Activated CD8-positive, alpha-beta memory T cell treated with anti-CD3 and anti-CD28 coated beads, Interleukin-2, amount 50 U/mL, for 24 hours (primary cell): ENCODE data around the gene SPTBN4.
"Not testable (repeated sequence)": the region's sequence is repeated elsewhere in the genome, so short reads cannot be mapped to it uniquely, and the experiment has no call there.

Experiments used
- DNase-seq: peaks from one replicate; pipeline ENCODE4 v3.0.0-alpha.2; 2020; ENCODE audit errors: extremely low read depth

SPTBN4 gene

DNA sequence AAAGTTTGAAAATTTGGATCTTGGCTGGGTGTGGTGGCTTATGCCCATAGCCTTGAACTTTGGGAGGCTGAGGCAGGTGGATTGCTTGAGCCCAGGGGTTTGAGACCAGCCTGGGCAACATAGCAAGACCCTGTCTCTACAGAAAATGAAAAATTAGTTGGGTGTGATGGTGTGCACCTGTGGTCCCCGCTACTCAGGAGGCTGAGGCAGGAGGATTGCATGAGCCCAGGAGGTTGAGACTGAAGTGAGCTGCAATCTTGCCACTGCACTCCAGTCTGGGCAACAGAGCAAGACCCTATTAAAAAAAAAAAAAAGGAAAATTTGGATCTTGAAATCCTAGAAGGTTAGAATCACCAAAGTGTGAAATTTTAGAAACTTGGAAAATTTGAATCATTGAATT lies 97.7 kb downstream of the SPTBN4 start:
- DNase-seq, result not testable (repeated sequence)

DNA sequence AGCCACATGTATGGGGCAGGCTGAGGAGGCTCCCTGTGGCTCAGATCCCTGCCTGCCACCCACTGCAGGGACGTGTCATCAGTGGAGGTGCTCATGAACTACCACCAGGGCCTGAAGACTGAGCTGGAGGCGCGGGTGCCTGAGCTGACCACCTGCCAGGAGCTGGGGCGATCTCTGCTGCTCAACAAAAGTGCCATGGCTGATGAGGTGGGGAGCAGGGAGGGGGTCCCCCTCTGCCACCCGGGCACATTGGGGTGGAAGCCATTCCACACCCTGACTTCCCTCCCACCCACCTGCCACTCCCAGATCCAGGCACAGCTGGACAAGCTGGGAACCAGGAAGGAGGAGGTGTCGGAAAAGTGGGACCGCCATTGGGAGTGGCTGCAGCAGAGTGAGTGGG lies 98.6 kb downstream of the SPTBN4 start:
- DNase-seq, result no peak

DNA sequence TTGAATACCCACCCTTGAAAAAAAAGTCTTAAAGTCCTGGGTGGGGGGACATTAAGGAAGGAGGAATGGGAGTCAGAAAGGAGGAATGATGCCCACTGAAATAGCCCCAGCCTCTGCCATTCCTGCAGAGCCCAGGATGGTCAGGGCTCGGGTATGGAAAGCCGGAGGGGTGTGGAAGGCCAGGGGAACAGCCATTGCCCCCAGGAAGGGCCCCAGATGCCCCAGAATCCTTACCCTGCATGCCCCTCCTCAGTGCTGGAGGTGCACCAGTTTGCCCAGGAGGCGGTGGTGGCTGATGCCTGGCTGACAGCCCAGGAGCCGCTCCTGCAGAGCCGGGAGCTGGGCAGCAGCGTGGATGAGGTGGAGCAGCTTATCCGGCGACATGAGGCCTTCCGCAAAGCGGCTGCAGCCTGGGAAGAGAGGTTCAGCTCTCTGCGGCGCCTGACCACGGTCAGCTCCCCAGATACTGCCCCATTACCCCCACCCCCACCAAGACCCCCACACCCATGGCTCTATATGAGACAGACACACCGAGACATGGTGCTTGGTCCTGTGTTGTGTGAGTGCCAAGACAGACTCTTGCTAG lies 99.2 kb downstream of the SPTBN4 start:
- no peak for DNase-seq

DNA sequence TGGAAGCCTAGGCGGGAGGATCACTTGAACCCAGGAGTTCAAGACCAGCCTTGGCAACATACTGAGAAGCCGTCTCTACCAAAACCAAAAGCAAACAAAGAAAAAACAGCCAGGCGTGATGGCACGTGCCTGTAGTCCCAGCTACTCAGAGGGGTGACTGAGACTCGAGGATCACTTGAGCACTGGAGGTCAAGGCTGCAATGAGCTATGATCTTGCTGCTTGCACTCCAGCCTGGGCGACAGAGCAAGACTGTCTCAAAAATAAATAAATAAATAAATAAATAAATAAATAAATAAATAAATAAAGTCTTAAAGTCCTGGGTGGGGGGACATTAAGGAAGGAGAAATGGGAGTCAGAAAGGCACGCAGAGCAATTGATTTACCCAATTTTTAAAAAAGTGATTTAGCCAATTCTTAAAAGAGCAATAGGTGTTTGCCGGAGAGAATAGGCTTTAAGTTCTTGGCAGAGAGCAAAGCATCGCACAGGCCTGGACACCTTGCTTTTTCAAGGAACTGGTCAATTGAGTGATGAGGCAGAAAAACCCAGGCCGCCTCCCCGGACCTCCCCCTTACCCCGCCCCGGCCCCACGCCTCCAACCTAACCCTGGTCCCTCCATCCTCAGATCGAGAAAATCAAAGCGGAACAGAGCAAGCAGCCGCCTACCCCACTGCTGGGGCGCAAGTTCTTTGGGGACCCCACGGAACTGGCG lies 100.4 kb downstream of the SPTBN4 start:
- DNase-seq, result no peak

DNA sequence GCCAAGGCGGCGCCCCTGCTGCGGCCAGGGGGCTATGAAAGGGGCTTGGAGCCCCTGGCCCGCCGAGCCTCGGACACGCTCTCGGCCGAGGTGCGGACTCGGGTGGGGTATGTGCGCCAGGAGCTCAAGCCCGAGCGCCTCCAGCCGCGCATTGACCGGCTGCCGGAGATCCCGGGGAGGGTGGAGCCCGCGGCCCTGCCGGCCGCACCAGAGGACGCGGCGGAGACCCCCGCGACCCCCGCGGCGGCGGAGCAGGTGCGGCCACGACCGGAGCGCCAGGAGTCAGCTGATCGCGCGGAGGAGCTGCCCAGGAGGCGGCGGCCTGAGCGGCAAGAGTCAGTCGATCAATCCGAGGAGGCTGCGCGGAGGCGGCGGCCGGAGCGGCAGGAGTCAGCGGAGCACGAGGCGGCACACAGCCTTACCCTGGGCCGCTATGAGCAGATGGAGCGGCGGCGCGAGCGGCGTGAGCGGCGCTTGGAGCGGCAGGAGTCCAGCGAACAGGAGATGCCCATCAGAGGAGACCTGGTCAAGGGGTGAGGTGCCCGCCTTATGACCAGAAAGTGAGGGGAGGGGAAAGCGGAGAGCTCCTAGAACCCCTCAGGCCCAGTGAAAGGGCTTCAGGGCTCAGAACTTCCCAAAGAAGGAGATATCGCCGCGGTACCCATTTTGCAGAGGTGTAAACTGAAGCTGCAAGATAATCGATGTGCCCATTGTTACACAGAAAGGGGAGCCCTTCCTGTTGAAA lies 101.1 kb downstream of the SPTBN4 start:
- DNase-seq, result no peak

DNA sequence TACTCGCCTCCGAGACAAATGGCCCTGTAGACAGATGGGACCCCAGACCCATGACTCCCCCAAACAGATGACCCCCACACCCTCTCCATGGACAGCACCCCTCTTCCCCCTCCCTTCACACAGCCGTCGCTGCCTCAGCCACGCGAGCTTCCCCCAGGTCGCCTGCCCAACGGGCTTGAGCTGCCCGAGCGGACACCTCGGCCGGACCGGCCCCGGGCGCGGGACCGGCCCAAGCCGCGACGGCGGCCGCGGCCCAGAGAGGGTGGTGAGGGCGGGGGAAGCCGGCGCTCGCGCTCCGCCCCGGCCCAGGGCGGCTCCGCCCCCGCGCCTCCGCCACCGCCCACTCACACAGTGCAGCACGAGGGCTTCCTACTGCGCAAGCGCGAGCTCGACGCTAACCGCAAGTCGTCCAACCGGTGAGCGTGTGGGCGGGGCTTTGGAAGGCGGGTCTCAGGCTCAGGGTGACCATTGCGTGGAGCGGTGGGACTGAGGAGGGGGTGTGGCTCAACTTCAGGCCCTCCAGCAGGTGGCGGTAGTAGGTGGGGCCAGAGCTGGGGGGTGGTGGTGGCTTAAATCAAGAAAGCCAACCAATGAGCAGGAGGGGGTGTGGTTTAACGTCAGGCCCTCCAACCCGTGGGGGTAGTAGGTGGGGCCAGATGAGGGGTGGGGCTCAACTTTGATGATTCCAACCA lies 103.7 kb downstream of the SPTBN4 start:
- DNase-seq, result peak; percentile 85

DNA sequence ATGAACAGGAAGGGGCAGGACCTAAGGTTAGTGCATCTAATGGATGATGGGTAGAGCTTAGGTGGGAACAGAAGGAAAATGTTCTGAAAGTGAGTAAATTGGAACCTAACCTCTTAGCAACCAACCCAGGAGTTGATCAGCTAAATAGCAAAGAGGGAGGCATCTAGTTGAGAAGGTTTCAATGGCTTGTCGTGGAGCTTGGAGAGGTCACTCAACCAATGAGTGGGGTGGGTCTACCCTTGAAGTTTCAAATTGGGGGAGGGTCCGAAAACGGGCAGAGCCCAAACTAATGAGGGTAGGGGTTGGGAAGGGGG lies 104.2 kb downstream of the SPTBN4 start:
- DNase-seq, result no peak

DNA sequence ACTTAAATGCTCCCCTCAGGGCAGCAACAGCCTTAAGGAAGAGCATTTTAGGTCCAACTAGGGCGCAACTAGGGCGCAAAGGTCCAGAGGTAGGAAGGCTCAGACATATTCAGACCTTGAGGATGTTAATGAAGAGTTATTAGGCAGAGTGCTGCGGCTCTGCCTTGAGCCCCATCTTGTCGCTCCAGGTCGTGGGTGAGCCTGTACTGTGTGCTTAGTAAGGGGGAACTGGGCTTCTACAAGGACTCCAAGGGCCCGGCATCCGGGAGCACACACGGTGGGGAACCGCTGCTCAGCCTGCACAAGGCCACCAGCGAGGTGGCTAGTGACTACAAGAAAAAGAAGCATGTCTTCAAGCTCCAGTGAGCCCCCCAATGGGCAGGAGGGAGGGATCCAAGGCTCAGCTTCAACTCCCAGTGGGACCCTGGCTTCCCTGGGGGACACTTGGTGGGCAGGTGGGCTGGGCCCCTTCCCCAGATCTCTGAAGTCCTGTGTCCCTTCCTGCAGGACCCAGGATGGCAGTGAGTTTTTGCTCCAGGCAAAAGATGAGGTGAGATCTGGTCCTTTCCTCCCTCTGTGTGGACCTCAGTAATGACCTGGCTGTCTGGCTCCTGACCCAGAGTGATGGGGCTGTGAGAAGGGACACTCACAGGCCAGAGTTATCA lies 105.2 kb downstream of the SPTBN4 start:
- DNase-seq, result no peak

DNA sequence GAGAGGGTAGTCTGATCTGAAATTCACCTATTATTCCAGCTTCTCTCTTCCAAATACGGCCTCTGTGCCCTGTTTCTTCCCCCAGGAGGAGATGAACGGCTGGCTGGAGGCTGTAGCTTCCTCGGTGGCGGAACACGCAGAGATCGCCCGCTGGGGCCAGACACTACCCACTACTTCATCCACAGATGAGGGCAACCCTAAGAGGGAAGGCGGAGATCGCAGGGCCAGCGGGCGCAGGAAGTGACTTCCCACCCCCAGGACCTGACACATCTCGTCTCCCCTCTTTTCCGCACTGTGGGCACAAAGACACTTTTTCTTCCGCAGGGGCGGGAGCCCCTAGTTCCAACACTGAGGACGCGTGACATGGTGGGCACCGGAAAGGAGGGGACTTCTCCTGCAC lies 108.5 kb downstream of the SPTBN4 start:
- no peak for DNase-seq

DNA sequence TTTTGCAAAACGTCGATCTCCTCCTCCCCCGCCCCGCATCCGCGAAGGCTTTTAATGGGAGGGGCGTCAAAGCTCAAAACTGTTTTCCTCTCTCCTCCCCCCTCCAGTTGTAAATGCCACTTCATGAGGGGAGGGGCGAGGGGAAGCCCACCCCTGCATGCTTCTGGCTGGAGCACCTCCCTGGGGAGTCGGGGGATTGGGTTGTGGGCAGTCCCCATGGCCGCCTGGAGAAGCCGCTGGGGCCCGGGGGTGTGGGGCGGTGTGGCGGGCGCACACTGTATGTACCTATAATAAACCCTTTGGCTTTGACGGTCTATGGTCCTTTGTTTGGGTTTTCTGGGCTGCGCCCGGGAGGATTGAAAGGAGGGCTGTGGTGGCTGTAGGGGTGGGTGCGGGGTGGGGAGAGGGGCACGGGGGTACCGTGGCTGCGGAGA lies 109.4 kb downstream of the SPTBN4 start:
- no peak for DNase-seq

DNA sequence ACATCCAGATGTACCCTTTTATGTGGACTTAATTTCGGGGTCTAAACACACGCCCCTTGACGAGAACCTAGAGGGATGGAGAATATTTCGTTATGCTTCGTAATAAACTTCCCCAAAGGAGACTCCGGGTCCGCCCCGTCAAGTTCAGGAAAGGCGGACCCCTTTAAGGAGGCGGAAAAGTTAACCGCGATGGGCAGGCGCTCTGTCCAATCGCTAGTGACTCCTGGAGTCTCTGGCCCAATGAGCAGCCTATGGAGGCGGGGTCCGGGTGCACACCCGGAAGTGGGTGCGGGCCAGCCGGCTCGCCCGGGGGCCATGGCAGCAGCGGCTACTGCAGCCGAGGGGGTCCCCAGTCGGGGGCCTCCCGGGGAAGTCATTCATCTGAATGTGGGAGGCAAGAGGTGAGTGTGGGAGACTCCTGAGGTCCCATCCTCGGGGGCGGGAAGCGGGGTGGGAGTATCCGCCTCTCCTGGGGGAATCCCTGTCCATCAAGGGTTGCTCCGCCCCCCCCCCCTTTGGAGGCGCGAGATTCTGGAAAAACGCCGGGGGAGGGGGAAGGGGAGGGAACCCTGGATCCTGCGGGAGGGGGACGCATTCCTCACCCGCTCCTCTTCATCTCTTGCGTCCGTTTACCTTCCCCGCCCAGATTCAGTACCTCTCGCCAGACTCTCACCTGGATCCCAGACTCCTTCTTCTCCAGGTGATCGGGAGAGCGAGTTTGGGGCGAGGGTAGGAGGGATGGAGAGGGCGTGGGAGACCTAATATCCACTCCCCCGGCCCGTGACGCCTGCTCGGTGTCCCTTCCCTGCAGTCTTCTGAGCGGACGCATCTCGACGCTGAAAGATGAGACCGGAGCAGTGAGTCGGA lies 110.0 kb downstream of the SPTBN4 start, which contains the start of gene SHKBP1:
SHKBP1 (plus strand) TSS at position 289 of the 867 bp plus-strand sequence; CDS start at position 316, 27 bp downstream.
- DNase-seq, result peak; percentile 83

DNA sequence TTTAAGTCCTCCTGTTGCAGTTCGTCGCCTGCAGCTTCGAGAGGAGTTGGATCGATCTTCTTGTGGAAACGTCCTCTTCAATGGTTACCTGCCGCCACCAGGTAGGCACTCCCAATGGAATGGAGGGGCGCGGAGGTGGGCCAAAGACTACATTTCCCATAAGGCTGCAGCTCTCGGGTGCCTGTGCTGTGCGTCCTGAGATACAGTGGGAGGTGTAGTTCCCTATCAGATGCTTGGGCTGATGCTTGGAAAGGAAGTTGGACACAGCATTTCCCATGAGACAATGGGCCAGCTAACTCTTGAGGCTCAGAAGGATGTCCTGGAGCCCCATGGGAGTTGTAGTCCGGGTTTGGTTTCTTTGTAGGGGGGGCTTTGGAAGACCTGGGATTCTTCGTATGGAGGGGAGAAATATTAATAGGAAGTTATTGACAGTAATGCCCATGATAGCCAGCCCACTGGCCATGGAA lies 111.7 kb downstream of the SPTBN4 start:
- no peak for DNase-seq

DNA sequence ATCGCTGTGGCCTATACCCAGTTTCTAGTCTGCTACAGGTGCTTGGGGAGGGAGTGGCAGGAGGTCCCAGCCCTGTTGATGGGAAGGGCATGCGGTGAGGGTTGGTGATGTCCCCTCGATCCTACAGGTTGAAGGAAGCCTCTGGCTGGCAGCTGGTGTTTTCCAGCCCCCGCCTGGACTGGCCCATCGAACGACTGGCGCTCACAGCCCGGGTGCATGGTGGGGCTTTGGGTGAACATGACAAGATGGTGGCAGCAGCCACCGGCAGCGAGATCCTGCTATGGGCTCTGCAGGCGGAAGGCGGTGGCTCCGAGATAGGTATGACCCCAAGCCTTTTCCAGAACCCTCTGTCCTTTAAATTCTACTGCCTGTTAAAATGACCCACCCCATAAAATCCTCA lies 113.8 kb downstream of the SPTBN4 start:
- no peak for DNase-seq

DNA sequence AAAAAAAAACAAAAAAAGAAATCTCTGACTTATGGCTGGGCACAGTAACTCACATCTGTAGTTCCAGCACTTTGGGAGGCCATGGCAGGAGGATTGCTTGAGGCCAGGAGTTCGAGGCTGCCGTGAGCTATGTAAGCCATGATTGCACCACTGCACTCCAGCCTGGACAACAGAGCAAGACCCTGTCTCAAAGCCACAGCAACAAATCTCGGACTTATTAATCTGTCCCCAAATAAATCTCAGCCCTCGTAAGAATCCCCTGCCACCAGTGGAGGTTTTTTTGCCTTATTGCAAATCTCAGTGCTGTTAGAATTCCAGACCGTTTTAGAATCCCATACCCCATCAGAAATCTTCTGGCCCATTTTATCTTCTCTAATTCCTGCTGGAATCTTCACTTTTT lies 114.7 kb downstream of the SPTBN4 start:
- no peak for DNase-seq

DNA sequence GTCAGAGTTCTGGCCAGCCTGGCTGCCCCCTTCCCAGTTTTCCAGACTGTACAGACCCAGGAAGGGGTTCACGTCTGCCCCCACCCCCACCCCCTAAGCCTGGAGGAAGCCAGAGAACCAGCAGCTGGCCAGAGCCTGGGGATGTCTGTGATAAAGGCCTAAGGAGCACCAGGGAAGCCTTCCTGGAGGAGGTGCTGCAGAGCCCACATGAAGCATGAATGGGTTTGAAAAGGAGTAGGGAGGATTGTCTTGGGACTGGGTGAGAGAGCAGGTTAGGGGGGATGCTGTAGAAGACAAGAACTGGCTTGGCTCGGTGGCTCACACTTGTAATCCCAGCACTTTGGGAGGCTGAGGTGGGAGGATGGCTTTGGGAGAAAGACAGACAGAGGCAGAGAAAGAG lies 115.7 kb downstream of the SPTBN4 start:
- no peak for DNase-seq

DNA sequence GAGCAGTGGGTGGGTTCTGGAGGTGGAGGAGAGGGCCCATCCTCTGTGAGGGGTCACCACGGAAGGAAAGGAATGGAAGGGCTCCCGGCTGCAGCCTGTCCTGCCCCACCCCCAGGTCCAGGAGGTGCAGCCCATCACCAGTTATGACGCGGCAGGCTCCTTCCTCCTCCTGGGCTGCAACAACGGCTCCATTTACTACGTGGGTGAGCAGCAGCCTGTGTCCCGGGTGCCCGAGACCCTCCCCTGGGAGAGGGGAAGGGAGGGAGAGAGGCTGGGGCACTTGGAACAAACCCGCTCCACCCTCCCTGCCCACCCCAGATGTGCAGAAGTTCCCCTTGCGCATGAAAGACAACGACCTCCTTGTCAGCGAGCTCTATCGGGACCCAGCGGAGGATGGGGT lies 116.5 kb downstream of the SPTBN4 start:
- DNase-seq, result no peak

DNA sequence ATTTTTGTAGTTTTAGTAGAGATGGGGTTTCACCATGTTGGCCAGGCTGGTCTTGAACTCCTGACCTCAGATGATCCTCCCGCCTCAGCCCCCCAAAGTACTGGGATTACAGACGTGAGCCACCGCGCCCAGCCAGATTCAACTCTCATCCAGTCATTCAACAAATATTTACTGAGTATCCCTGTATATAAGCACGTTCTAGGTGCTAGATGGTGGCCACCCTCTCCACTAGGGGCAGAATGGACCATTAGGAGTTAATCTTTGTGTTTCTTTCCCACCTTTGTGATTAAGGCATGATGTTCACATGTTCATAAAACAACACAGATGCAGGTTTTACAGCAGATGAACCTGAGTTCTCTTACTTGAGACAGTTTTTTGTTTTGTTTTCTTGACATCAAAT lies 117.2 kb downstream of the SPTBN4 start:
- DNase-seq, result no peak

DNA sequence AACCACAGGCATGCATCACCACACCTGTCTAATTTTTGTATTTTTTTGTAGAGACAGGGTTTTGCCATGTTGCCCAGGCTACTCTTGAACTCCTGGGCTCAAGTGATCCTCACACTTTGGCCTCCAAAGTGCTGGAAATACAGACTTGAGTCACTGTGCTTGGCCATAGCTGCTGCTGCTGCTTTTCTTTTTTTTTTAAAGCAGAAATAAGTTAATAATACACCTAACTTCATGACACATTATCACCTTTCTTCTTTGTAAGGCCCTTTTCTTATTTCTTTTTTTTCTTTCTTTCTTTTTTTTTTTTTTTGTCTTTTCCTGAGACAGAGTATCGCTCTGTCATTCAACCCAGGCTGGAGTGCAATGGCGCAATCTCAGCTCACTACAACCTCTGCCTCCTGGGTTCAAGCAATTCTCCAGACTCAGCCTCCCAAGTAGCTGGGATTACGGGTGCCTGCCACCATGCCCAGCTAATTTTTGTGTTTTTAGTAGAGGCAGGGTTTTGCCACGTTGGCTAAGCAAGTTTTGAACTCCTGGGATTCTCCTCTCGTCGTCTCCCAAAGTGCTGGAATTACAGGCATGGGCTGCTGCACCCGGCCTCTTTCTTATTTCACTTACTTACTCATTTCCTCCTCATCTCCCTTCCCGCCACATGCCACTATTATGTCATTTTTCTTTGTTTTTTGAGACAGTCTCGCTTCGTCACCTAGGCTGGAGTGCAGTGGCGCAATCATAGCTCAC lies 118.6 kb downstream of the SPTBN4 start:
- no peak for DNase-seq

DNA sequence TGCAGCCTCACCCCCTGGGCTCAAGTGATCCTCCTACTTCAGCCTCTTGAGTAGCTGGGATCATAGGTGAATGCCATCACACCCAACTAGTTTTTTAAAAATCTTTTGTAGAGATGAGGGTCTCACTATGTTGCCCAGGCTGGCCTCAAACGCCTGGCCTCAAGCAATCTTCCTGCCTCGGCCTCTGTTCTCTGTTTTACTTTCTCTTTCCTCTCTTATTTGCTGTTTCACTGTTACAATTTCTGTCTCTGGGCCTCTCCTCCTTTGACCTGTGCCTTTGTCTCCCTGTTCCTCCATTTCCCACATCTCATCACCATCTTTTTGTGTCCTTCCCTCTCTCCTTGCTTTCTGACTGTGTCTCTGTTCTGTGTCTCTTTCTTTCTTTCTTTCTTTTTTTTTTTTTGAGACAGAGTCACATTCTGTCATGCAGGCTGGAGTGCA lies 119.2 kb downstream of the SPTBN4 start:
- no peak for DNase-seq

DNA sequence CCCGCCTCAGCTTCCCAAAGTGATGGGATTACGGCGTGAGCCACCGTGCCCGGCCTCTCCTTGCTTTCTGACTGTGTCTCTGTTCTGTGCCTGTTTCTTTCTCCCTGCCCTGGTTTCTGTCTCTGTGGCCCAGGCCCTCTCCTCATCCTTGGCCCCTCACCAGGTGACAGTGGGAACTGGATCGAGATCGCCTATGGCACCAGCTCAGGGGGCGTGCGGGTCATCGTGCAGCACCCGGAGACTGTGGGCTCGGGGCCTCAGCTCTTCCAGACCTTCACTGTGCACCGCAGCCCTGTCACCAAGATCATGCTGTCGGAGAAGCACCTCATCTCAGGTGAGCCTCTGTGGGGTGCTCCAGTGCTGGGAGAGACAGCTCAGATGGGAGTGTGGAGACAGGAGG lies 119.8 kb downstream of the SPTBN4 start:
- no peak for DNase-seq
